Mammary epithelial cell (primary cell): Measurements from ENCODE around the gene PRKCI.

ENCODE experiments used
- EZH2 ChIP-seq: IDR thresholded peaks from 2 replicates; pipeline ENCODE4 v1.6.1; 2012; ENCODE audit warnings: low read length, inconsistent platforms, borderline replicate concordance
- TF ChIP-seq, protein P1 (sequence below), 2 donors: IDR thresholded peaks in 1 of 2; conservative IDR thresholded peaks in 1 of 2; 2 replicates each; pipeline ENCODE4 v1.5.1; 2011 to 2012; ENCODE audit warnings: inconsistent platforms in 2 of 2, low read length in 2 of 2, mild to moderate bottlenecking in 2 of 2, control low read depth in 1 of 2, low read depth in 1 of 2; ENCODE audit not compliant: insufficient read depth in 1 of 2; ENCODE audit errors: extremely low read depth in 1 of 2

DNA sequence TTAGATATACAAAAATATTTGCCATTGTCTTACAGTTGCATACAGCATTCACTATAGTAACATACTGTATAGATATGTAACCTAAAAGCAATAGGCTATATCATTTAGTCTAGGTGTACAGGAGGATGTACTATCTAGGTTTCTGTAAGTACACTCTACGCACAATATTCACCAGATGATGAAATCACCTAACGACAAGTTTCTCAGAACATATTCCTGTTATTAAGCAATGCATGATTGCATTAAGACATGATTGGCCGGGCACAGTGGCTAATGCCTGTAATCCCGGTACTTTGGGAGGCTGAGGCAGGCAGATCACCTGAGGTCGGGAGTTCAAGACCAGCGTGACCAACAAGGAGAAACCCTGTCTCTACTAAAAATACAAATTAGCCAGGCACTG, 14.5 kb upstream of the PRKCI start:
- TF ChIP-seq, protein P1, sequence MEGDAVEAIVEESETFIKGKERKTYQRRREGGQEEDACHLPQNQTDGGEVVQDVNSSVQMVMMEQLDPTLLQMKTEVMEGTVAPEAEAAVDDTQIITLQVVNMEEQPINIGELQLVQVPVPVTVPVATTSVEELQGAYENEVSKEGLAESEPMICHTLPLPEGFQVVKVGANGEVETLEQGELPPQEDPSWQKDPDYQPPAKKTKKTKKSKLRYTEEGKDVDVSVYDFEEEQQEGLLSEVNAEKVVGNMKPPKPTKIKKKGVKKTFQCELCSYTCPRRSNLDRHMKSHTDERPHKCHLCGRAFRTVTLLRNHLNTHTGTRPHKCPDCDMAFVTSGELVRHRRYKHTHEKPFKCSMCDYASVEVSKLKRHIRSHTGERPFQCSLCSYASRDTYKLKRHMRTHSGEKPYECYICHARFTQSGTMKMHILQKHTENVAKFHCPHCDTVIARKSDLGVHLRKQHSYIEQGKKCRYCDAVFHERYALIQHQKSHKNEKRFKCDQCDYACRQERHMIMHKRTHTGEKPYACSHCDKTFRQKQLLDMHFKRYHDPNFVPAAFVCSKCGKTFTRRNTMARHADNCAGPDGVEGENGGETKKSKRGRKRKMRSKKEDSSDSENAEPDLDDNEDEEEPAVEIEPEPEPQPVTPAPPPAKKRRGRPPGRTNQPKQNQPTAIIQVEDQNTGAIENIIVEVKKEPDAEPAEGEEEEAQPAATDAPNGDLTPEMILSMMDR (conservative IDR thresholded peaks at IDR 0.05 in 1 of 2, IDR thresholded peaks at IDR 0.05 in 1 of 2; ENCODE audit: extremely low read depth in 1 of 2, insufficient read depth in 1 of 2, low read depth in 1 of 2, low read length in 2 of 2): no peak
- TF ChIP-seq EZH2: no peak
